Gastrocnemius medialis (tissue), 4 donors: ENCODE data around the gene KBTBD7. TPM values are rescaled to one million over a fixed set of nuclear protein-coding genes. Genes with fewer than 3 reads are reported as not detected.

ENCODE experiments used
- ATAC-seq, 2 donors: fragments of 150-250 bp; one replicate each; pipeline ENCODE4 v1.9.1; 2016
- DNase-seq, 2 donors: peaks; one replicate each; pipeline ENCODE4 v3.0.0-alpha.2; 2019
- H3K27ac ChIP-seq, 4 donors: fragments of 200-600 bp; sonication (generic); 1 replicate in 1 of 4; 2 replicates in 3 of 4; pipeline ENCODE4 v1.5.1; 2016 to 2018; ENCODE audit warnings: mild to moderate bottlenecking in 2 of 4, moderate library complexity in 1 of 4
- H3K27me3 ChIP-seq, 3 donors: fragments of 200-600 bp; sonication (generic) in 2 of 3; 1 replicate in 1 of 3; 2 replicates in 2 of 3; pipeline versions ENCODE4 v1.5.1 to v1.6.0; 2016 to 2019; ENCODE audit warnings: mild to moderate bottlenecking in 1 of 3, moderate library complexity in 1 of 3
- H3K36me3 ChIP-seq, 2 donors: fragments of 200-600 bp; sonication (generic) in 1 of 2; one replicate each; pipeline ENCODE4 v1.5.1; 2017 to 2018
- H3K4me1 ChIP-seq, 2 donors: fragments of 200-600 bp; sonication (generic) in 1 of 2; one replicate each; pipeline ENCODE4 v1.5.1; 2016 to 2017; ENCODE audit warnings: mild to moderate bottlenecking in 2 of 2
- H3K4me3 ChIP-seq, 4 donors: fragments of 200-600 bp; sonication (generic) in 3 of 4; 1 replicate in 1 of 4; 2 replicates in 3 of 4; pipeline ENCODE4 v1.5.1; 2016 to 2019; ENCODE audit warnings: mild to moderate bottlenecking in 2 of 4
- H3K9me3 ChIP-seq, 3 donors: fragments of 200-600 bp; sonication (generic) in 2 of 3; 1 replicate in 1 of 3; 2 replicates in 2 of 3; pipeline ENCODE4 v1.5.1; 2016 to 2019
- POLR2A ChIP-seq, 2 donors: fragments of 450-650 bp; IDR thresholded peaks; one replicate each; pipeline ENCODE4 v1.6.1; 2017; ENCODE audit warnings: antibody characterized with exemption in 2 of 2, mild to moderate bottlenecking in 2 of 2, moderate library complexity in 2 of 2
- in situ Hi-C, 4 donors: fragments of 200-750 bp; cut with MboI; loops; one replicate each; pipeline versions ENCODE4 v1.15.0 to v1.8.0; 2017; ENCODE audit warnings: low sequenced_read_pairs in 4 of 4
- intact Hi-C: fragments of 100-400 bp; cut with DNase I; formaldehyde crosslinking; loops from one replicate; pipeline ENCODE4 v1.15.1; 2023; ENCODE audit warnings: low total_unique reads
- total RNA-seq, 4 donors: library from RNA; depleted of rRNA; stranded (reverse); fragments of >200 nt; gene quantifications; one replicate each; pipeline versions ENCODE4 v1.1.0 to v1.2.3, GENCODE V29; 2016
- TF ChIP-seq, protein P1 (sequence below), 5 experiments: fragments of 450-650 bp in 3 of 5; fragments of 200-600 bp in 2 of 5; sonication (generic) in 2 of 5; IDR thresholded peaks in 4 of 5; conservative IDR thresholded peaks in 1 of 5; 1 replicate in 4 of 5; 2 replicates in 1 of 5; pipeline ENCODE4 v1.5.1; 2016 to 2019; ENCODE audit warnings: antibody characterized with exemption in 5 of 5, mild to moderate bottlenecking in 3 of 5, moderate library complexity in 3 of 5

The KBTBD7 gene
- total RNA-seq, 4 donors from 2014 or later, result 2.3 to 5.6 (median 5.3) TPM

DNA sequence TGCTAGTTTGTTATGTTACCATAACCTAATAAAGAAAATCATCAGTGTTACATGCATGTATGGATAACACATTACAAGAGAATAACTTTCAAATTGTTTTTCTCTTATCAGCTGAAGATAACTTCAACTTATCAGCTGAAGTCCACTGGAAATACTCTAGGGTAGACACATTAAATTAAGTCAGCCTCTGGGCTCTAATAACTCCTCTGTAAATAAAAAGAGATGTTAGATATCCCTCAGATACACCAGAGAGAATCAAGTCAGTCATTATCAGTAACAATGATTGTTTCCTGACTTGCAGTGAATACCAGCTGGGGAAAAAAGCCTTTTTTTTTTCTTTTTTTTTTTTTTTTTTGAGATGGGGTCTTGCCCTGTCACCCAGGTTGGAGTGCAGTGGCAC, 1.6 kb upstream of the KBTBD7 start:
- Histone ChIP-seq H3K9me3 (no peaks in the 10 kb centered on the region), H3K36me3 (no peaks in the 10 kb centered on the region), H3K4me3 (no peak overlapping the region), H3K27ac (no peak overlapping the region), H3K4me1 (peaks cover 20 to 22% of the 10 kb centered on the region in 2 donors), H3K27me3 (no peaks in the 10 kb centered on the region)
- ATAC-seq (no peak), DNase-seq (no peak)
- in situ Hi-C loops, result loop anchor here in 2 of 4 donors (5.0 to 10.0 kb wide), 2 partner anchors 64 to 69 kb away; partner anchors contain the start of genes KBTBD6 (in 1 of the 2) and MTRF1 (in 1 of the 2)
- no peak for TF ChIP-seq POLR2A (IDR thresholded peaks at IDR 0.05)
- TF ChIP-seq, protein P1, sequence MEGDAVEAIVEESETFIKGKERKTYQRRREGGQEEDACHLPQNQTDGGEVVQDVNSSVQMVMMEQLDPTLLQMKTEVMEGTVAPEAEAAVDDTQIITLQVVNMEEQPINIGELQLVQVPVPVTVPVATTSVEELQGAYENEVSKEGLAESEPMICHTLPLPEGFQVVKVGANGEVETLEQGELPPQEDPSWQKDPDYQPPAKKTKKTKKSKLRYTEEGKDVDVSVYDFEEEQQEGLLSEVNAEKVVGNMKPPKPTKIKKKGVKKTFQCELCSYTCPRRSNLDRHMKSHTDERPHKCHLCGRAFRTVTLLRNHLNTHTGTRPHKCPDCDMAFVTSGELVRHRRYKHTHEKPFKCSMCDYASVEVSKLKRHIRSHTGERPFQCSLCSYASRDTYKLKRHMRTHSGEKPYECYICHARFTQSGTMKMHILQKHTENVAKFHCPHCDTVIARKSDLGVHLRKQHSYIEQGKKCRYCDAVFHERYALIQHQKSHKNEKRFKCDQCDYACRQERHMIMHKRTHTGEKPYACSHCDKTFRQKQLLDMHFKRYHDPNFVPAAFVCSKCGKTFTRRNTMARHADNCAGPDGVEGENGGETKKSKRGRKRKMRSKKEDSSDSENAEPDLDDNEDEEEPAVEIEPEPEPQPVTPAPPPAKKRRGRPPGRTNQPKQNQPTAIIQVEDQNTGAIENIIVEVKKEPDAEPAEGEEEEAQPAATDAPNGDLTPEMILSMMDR (IDR thresholded peaks at IDR 0.05 in 4 of 5, conservative IDR thresholded peaks at IDR 0.05 in 1 of 5), result no peak
- intact Hi-C loops, result no loop called here

DNA sequence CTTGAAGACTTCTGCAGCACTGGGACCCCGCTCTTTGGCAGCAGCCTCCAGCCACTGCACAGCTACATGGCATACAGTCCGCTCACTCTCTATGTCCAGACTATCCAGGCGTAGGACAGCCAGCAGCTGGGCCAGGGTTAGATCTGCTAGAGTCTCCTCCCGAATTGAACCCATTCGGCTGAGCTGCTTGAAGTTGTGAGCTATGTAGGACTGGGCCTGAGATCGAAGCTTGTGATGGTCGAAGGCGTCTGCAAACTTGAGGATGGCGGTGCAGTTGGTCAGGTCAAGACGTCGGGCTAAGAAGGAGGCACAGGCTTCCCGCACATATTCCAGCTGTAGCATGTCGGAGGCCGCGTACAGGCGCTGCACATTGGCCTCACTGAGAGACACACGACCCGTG, 900 bp downstream of the KBTBD7 start:
- no peaks in the 10 kb centered on the region for H3K9me3 ChIP-seq
- TF ChIP-seq POLR2A (IDR thresholded peaks at IDR 0.05), result no peak
- TF ChIP-seq, protein P1 (IDR thresholded peaks at IDR 0.05 in 4 of 5, conservative IDR thresholded peaks at IDR 0.05 in 1 of 5), result no peak
- H3K4me3 ChIP-seq, result peak overlapping the region; percentile 82 to 90 (median 87)
- H3K36me3 ChIP-seq, result no peaks in the 10 kb centered on the region
- in situ Hi-C loops (loop anchor here in 1 of 4 donors (5.0 to 10.0 kb wide), 2 partner anchors 61 to 71 kb away; partner anchors contain the start of genes KBTBD6 and MTRF1), intact Hi-C loops (loop anchor here (5.0 kb wide), 2 partner anchors 119 to 131 kb away; partner anchors contain the start of genes NAA16 and WBP4)
- H3K4me1 ChIP-seq, result peaks cover 26 to 31% of the 10 kb centered on the region in 2 donors
- ATAC-seq, result no peak
- no peak for DNase-seq
- peak overlapping the region; percentile 89 to 94 (median 92) for H3K27ac ChIP-seq
- no peaks in the 10 kb centered on the region for H3K27me3 ChIP-seq

DNA sequence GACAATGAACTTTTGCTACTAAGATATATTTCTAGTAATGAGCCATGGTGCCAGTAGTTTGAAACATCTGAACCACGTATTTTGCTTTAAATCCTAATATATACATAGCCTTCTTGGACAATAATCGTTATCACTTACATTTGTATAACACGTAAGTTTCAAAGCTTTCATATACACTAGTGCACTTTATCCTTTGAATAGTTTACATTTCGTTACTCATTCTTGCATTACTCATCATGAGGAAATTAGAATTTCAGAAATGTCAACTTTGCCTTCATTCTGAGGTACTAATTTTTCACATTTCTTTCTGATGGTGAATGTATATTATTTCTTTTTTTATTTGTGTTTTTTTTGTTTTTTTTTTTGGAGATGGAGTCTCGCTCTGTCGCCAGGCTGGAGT, 5.8 kb downstream of the KBTBD7 start:
- no peaks in the 10 kb centered on the region for H3K9me3 ChIP-seq
- H3K4me1 ChIP-seq, result peaks cover 22 to 34% of the 10 kb centered on the region in 2 donors
- ATAC-seq (no peak), DNase-seq (no peak)
- no peak overlapping the region for H3K27ac ChIP-seq
- no peaks in the 10 kb centered on the region for H3K36me3 ChIP-seq
- H3K27me3 ChIP-seq, result no peaks in the 10 kb centered on the region
- intact Hi-C loops, result no loop called here
- TF ChIP-seq POLR2A (IDR thresholded peaks at IDR 0.05), result no peak
- TF ChIP-seq, protein P1 (IDR thresholded peaks at IDR 0.05 in 4 of 5, conservative IDR thresholded peaks at IDR 0.05 in 1 of 5), result no peak
- in situ Hi-C loops, result loop anchor here in 2 of 4 donors (10.0 kb wide), 1 partner anchor 54 kb away; the partner anchor contains the start of gene KBTBD6 (in 2 of the 2)
- H3K4me3 ChIP-seq, result no peak overlapping the region

DNA sequence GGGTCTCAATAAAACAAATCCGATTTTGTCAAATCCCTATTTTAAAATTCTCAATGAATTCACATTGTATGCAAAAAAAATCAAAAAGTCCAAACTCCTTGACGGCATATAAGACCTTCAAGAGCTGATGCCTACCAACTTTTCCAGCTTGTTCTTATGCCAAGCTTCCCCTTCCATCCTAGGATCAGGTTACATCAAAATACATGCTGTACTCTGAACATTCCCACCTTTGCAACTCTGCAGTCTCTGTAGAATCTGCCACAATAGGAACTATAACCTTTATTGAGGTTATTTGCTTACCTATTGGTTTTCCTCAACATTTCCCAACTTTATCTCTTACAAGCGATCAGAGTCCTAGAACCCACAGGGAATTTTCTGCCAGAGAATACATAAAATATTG, 7.9 kb downstream of the KBTBD7 start:
- H3K27ac ChIP-seq, result no peak overlapping the region
- intact Hi-C loops (no loop called here), in situ Hi-C loops (loop anchor here in 2 of 4 donors (10.0 kb wide), 1 partner anchor 52 kb away; the partner anchor contains the start of gene KBTBD6 (in 2 of the 2))
- ATAC-seq (no peak), DNase-seq (no peak)
- no peaks in the 10 kb centered on the region for H3K9me3 ChIP-seq
- H3K36me3 ChIP-seq, result no peaks in the 10 kb centered on the region
- no peak overlapping the region for H3K4me3 ChIP-seq
- TF ChIP-seq, protein P1 (IDR thresholded peaks at IDR 0.05 in 4 of 5, conservative IDR thresholded peaks at IDR 0.05 in 1 of 5), result no peak
- no peak for TF ChIP-seq POLR2A (IDR thresholded peaks at IDR 0.05)
- H3K27me3 ChIP-seq, result no peaks in the 10 kb centered on the region
- peaks cover 8 to 18% of the 10 kb centered on the region in 2 donors for H3K4me1 ChIP-seq
